ELR (cell line): ENCODE measurements around the gene GFM1.

Experiments used
- DNase-seq: peaks from one replicate; pipeline ENCODE4 v3.0.0-alpha.2; 2015; ENCODE audit warnings: low read depth

The GFM1 gene

GRCh38 chr3:158727206-158728060 lies 83.1 kb downstream of the GFM1 start:
- DNase-seq, result peak; percentile 85

GRCh38 chr3:158728061-158728377 lies 83.7 kb downstream of the GFM1 start:
- DNase-seq, result no peak

- DNase-seq, result no peak
These were observed 84.5 kb downstream of the GFM1 start for GRCh38 chr3:158728851-158729250.

GRCh38 chr3:158731486-158731885 lies 87.2 kb downstream of the GFM1 start:
- no peak for DNase-seq

GRCh38 chr3:158731938-158732855 lies 87.9 kb downstream of the GFM1 start, which contains the start of gene RARRES1:
Gene RARRES1, minus strand, starts transcription at chr3:158732457. Its CDS starts 42 bp downstream, at chr3:158732415.
- DNase-seq, result peak; percentile 79

DNA sequence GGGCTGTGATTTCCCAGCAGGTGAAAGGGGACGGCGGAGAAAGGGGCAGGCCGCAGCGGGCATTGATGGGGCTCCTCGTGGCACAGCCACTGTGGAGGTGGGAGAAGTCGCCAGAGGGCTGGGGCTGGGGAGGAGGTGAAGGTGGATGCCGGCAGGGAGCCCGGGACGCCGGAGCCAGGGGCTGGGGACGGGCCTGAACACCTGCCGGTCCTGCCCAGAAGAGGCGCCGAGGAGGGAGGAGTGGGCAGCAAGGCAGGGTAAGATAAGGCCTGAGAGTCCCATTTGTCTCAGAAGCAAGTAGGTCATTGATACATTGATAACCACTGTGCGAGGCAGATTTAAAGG lies 88.5 kb downstream of the GFM1 start:
- DNase-seq, result no peak

GRCh38 chr3:158733656-158734055 lies 89.3 kb downstream of the GFM1 start:
- no peak for DNase-seq

DNA sequence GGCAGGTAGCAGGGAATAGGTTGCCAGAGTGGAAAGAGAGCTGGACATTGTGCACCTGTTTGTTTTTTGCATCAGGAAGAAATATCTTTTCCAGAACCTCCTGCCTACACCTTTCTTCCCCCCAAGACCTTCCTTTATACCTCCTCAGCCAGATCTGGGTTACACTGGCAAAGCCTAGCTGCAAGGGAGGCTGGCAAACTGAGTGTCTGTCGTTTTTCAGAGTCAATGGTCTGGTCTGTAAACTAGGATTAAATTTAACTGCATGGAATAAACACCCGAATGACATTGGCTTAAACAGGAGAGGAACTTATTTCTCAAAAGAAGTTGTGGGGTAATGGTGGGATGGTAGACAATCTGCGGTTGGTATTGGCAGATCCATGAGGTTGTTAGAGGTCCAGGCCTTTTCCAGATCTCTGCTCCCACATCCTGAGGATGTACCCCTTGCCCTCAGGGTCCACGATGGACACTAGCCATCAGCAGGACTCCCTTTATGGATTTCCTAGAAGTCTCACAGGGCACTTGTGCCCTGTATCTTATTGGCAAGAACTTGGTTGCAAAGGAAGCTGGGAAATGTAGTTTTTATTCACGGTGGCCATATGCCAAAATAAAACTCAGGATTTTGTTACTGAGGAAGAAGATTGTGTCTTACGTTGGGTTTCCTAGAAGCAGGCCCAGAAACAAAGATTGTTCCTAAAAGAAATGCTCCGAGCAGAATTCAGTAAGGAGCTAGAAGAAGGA lies 91.1 kb downstream of the GFM1 start:
- DNase-seq, result no peak

DNA sequence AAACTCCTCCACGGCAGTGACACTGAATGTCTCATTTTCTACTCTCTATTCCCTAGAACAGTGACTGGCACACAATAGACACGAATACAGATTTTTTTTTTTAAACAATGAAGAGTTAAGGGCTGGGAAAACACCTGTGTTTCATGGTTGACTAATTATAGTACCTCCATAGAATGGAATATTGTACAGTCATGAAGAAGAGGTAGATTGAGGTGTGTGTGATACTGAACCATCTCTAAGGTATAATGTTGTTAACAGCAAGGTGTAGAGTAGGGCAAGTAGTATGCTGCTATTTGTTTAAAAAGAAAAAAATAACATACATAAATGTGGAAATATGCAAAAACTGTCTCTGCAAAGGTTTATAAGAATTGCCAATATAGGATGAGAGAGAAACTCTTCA lies 93.1 kb downstream of the GFM1 start:
- no peak for DNase-seq

GRCh38 chr3:158737976-158738615 lies 93.8 kb downstream of the GFM1 start:
- no peak for DNase-seq

DNA sequence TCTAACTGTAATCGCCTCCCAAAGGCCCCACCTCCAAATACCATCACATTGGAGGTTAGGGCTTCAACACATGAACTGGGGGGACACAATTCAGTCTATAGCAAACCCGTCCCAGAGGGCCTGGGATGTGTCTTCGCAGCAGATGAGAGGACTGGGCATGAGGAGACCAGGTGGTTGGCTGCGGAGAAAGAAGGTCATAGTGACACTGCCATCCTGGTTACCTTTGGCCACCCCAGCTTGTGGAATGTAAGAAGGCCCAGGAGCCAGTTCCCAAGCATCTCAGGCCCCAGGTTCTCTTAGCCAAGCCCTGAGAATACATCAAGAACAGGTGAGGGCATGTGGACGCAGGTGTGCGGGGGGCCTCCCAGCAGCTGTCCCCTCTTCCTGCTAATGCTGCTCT lies 94.3 kb downstream of the GFM1 start:
- no peak for DNase-seq

GRCh38 chr3:158739078-158739477 lies 94.8 kb downstream of the GFM1 start:
- DNase-seq, result no peak

DNA sequence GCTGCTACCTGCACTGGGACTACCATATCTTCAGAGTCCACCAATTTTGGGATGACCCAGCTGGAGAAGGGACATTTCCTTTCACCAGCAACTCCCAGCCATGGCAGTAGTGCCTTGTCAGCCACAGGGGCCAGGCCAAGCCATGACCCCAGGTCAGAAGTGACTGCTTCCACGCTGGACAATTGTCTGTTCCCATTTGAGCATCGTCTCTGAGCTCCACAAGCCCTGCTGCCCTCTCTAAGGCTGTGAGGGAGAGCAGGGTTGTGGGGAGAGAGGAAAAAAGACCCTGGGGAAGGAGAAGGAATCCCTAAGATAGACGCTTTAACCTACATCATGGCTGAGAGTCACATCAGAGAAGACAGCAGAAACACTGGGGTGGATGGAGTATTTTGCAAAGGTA lies 95.3 kb downstream of the GFM1 start:
- DNase-seq, result no peak
